GM23338 (cell line): Measurements from ENCODE around the gene DIAPH1. TPM values are rescaled to one million over a fixed set of nuclear protein-coding genes. Genes with fewer than 3 reads are reported as not detected.

ENCODE experiments used
- ATAC-seq: fragments of 200-7000 bp; cut with Tn5 transposase; 3 replicates; pipeline ENCODE4 v1.9.1; 2020
- DNase-seq: peaks from one replicate; pipeline ENCODE4 v3.0.0-alpha.2; 2015; ENCODE audit warnings: low spot score
- H2AFZ ChIP-seq: fragments of 200-600 bp; sonication (generic); 2 replicates; pipeline ENCODE4 v1.8.0; 2016; ENCODE audit warnings: antibody characterized with exemption, mild to moderate bottlenecking, moderate library complexity
- H3F3A ChIP-seq: fragments of 200-600 bp; sonication (generic); replicated peaks from 2 replicates; pipeline ENCODE4 v1.8.0; 2017; ENCODE audit warnings: antibody characterized with exemption, mixed run types, low read depth
- H3K27ac ChIP-seq: fragments of 200-600 bp; sonication (generic); 2 replicates; pipeline ENCODE4 v1.6.1; 2016; ENCODE audit warnings: low read depth
- H3K27me3 ChIP-seq: fragments of 200-600 bp; sonication (generic); 2 replicates; pipeline ENCODE4 v1.8.0; 2016; ENCODE audit warnings: mild to moderate bottlenecking, mixed run types, moderate library complexity; ENCODE audit not compliant: insufficient read depth
- H3K36me3 ChIP-seq: fragments of 200-600 bp; sonication (generic); 2 replicates; pipeline ENCODE4 v1.8.0; 2016; ENCODE audit warnings: mild to moderate bottlenecking; ENCODE audit not compliant: insufficient read depth
- H3K4me1 ChIP-seq: fragments of 200-600 bp; sonication (generic); 2 replicates; pipeline ENCODE4 v1.8.0; 2016; ENCODE audit warnings: mild to moderate bottlenecking, moderate library complexity; ENCODE audit not compliant: insufficient read depth
- H3K4me2 ChIP-seq: fragments of 200-600 bp; sonication (generic); 2 replicates; pipeline ENCODE4 v1.7.1; 2017; ENCODE audit warnings: mixed run types
- H3K4me3 ChIP-seq: fragments of 200-600 bp; sonication (generic); 2 replicates; pipeline ENCODE4 v1.6.1; 2016; ENCODE audit warnings: mixed run types
- H3K79me2 ChIP-seq: fragments of 200-600 bp; sonication (generic); replicated peaks from 2 replicates; pipeline ENCODE4 v1.8.0; 2017; ENCODE audit warnings: mild to moderate bottlenecking; ENCODE audit not compliant: insufficient read depth
- H3K9me2 ChIP-seq: fragments of 200-600 bp; sonication (generic); 2 replicates; pipeline ENCODE4 v1.8.0; 2017; ENCODE audit not compliant: insufficient read depth
- H4K20me1 ChIP-seq: fragments of 200-600 bp; sonication (generic); replicated peaks from 2 replicates; pipeline ENCODE4 v1.8.0; 2017; ENCODE audit warnings: mild to moderate bottlenecking; ENCODE audit not compliant: insufficient read depth
- H3K27ac Mint-ChIP-seq: 2 replicates; pipeline ENCODE4 v1.8.0; 2020; ENCODE audit warnings: inconsistent platforms, mild to moderate bottlenecking, moderate library complexity, mixed read lengths
- H3K27me3 Mint-ChIP-seq: 3 replicates; pipeline ENCODE4 v1.8.0; 2022; ENCODE audit warnings: low read depth, mild to moderate bottlenecking, moderate library complexity, mixed read lengths, inconsistent platforms; ENCODE audit not compliant: insufficient read depth, poor library complexity
- H3K36me3 Mint-ChIP-seq: 3 replicates; pipeline ENCODE4 v1.8.0; 2021; ENCODE audit warnings: low read depth, mild to moderate bottlenecking, inconsistent platforms, moderate library complexity, mixed read lengths
- H3K4me1 Mint-ChIP-seq: 3 replicates; pipeline ENCODE4 v1.8.0; 2020; ENCODE audit warnings: mild to moderate bottlenecking, inconsistent platforms, mixed read lengths
- H3K4me3 Mint-ChIP-seq: 3 replicates; pipeline ENCODE4 v1.8.0; 2021; ENCODE audit warnings: moderate library complexity, mild to moderate bottlenecking, inconsistent platforms, mixed read lengths
- H3K9me3 Mint-ChIP-seq: 3 replicates; pipeline ENCODE4 v1.8.0; 2020; ENCODE audit warnings: moderate library complexity, mild to moderate bottlenecking, inconsistent platforms, mixed read lengths
- EZH2 ChIP-seq: fragments of 200-600 bp; sonication (generic); IDR thresholded peaks from one replicate; pipeline ENCODE4 v1.8.0; 2017; ENCODE audit warnings: antibody characterized with exemption, mild to moderate bottlenecking, low read depth; ENCODE audit not compliant: unreplicated experiment
- EZH2phosphoT487 ChIP-seq: fragments of 200-600 bp; sonication (generic); IDR thresholded peaks from one replicate; pipeline ENCODE4 v1.8.1; 2018; ENCODE audit warnings: antibody characterized with exemption; ENCODE audit not compliant: unreplicated experiment
- JUNB ChIP-seq: IDR thresholded peaks from one replicate; pipeline ENCODE4 v1.6.1; 2016; ENCODE audit warnings: antibody characterized with exemption; ENCODE audit not compliant: unreplicated experiment
- POLR2AphosphoS5 ChIP-seq: IDR thresholded peaks from 2 replicates; pipeline ENCODE4 v1.6.1; 2016; ENCODE audit warnings: antibody characterized with exemption, low read depth
- STAT1 ChIP-seq: IDR thresholded peaks from one replicate; pipeline ENCODE4 v1.6.1; 2016; ENCODE audit warnings: antibody characterized with exemption; ENCODE audit not compliant: unreplicated experiment
- ZNF114 ChIP-seq: fragments of 250-450 bp; sonication (Bioruptor Pico); IDR thresholded peaks from 2 replicates; pipeline ENCODE4 v1.5.0; 2020; ENCODE audit warnings: mild to moderate bottlenecking, moderate library complexity
- ZNF331 ChIP-seq: fragments of 250-450 bp; sonication (Bioruptor Pico); IDR thresholded peaks from 2 replicates; pipeline ENCODE4 v1.5.0; 2020; ENCODE audit warnings: low read depth, mild to moderate bottlenecking, moderate library complexity
- ZNF462 ChIP-seq: fragments of 250-450 bp; sonication (Bioruptor Pico); IDR thresholded peaks from 2 replicates; pipeline ENCODE4 v1.5.0; 2020; ENCODE audit warnings: mild to moderate bottlenecking, moderate library complexity
- polyA plus RNA-seq: library from polyadenylated mRNA; unstranded; fragments of >200 nt; fragmentation: Nextera tagmentation; extraction: Ambion mirVana; gene quantifications from 2 replicates; pipeline ENCODE4 v1.2.1, GENCODE V29; 2016
- total RNA-seq: library from RNA; depleted of rRNA; stranded (reverse); fragments of >200 nt; shearing (Covaris generic); gene quantifications from 2 replicates; pipeline ENCODE4 v1.2.3, GENCODE V29; 2014

Gene DIAPH1
- total and polyA plus RNA-seq, 2 experiments from 2014 or later, result 42.9 to 104 TPM

- Histone ChIP-seq H2AFZ (no peak overlapping the region), H3K27me3 (no peaks in the 10 kb centered on the region), H3K36me3 (no peaks in the 10 kb centered on the region), H3F3A (no peaks in the 10 kb centered on the region), H3K27ac (no peak overlapping the region), H3K9me2 (no peaks in the 10 kb centered on the region), H3K79me2 (peaks cover 97% of the 10 kb centered on the region), H3K4me1 (peaks cover 38% of the 10 kb centered on the region), H4K20me1 (peaks cover 25% of the 10 kb centered on the region), H3K4me2 (0 out of 2 replicates have a peak overlapping the region, but pooled peaks have one; percentile 17), H3K4me3 (no peak overlapping the region)
- DNase-seq, result no peak
- Mint-ChIP-seq H3K27me3 (peaks cover 3% of the 10 kb centered on the region), H3K4me1 (peaks cover 47% of the 10 kb centered on the region), H3K4me3 (no peak overlapping the region), H3K27ac (no peak overlapping the region), H3K9me3 (no peaks in the 10 kb centered on the region), H3K36me3 (peaks cover 11% of the 10 kb centered on the region; the same call in 2 of the 3 replicates)
- no peak for TF ChIP-seq ZNF114 (CRISPR knock-in tag)
- TF ChIP-seq JUNB, result no peak
- no peak for TF ChIP-seq ZNF462
- no peak for TF ChIP-seq EZH2
- no peak for TF ChIP-seq EZH2phosphoT487
- ATAC-seq, result no peak
These were observed 5.5 kb downstream of the DIAPH1 start for GRCh38 chr5:141613344-141613743.

GRCh38 chr5:141611289-141611688 lies 7.5 kb downstream of the DIAPH1 start:
- DNase-seq (peak; percentile 37), ATAC-seq (peak; percentile 77)
- H3K79me2 ChIP-seq, result peaks cover 100% of the 10 kb centered on the region
- no peak overlapping the region for H3K4me3 ChIP-seq
- no peaks in the 10 kb centered on the region for H3K9me3 Mint-ChIP-seq
- no peak overlapping the region for H3K4me3 Mint-ChIP-seq
- H3K4me2 ChIP-seq, result no peak overlapping the region
- peak overlapping the region; percentile 51; the same call in 1 of the 2 replicates for H3K27ac ChIP-seq
- no peaks in the 10 kb centered on the region for H3K36me3 ChIP-seq
- peaks cover 23% of the 10 kb centered on the region for H4K20me1 ChIP-seq
- peaks cover 8% of the 10 kb centered on the region; the same call in 1 of the 3 replicates for H3K36me3 Mint-ChIP-seq
- H2AFZ ChIP-seq, result no peak overlapping the region
- peaks cover 31% of the 10 kb centered on the region for H3K4me1 Mint-ChIP-seq
- no peak overlapping the region for H3K27ac Mint-ChIP-seq
- no peaks in the 10 kb centered on the region for H3K9me2 ChIP-seq
- no peaks in the 10 kb centered on the region for H3F3A ChIP-seq
- no peaks in the 10 kb centered on the region for H3K27me3 ChIP-seq
- no peaks in the 10 kb centered on the region for H3K27me3 Mint-ChIP-seq
- H3K4me1 ChIP-seq, result peaks cover 23% of the 10 kb centered on the region
- TF ChIP-seq POLR2AphosphoS5, result no peak
- no peak for TF ChIP-seq STAT1
- no peak for TF ChIP-seq ZNF331
